Ishikawa (cell line): ENCODE data around the gene BRD3.

ENCODE experiments used
- CEBPB ChIP-seq: IDR thresholded peaks from 2 replicates; pipeline ENCODE4 v1.6.1; 2012
- CREB1 ChIP-seq: IDR thresholded peaks from 2 replicates; pipeline ENCODE4 v1.6.1; 2012; ENCODE audit warnings: low read depth
- EGR1 ChIP-seq: IDR thresholded peaks from 2 replicates; pipeline ENCODE4 v1.6.1; 2012
- EP300 ChIP-seq: IDR thresholded peaks from 2 replicates; pipeline ENCODE4 v1.6.1; 2012; ENCODE audit warnings: borderline replicate concordance
- FOXM1 ChIP-seq: IDR thresholded peaks from 2 replicates; pipeline ENCODE4 v1.6.1; 2012; ENCODE audit warnings: low read depth, borderline replicate concordance
- NFIC ChIP-seq: IDR thresholded peaks from 2 replicates; pipeline ENCODE4 v1.6.1; 2012
- RAD21 ChIP-seq: IDR thresholded peaks from 2 replicates; pipeline ENCODE4 v1.6.1; 2012; ENCODE audit warnings: low read depth
- REST ChIP-seq: IDR thresholded peaks from 2 replicates; pipeline ENCODE4 v1.6.1; 2012; ENCODE audit warnings: low read depth, mild to moderate bottlenecking
- TCF12 ChIP-seq: IDR thresholded peaks from 2 replicates; pipeline ENCODE4 v1.6.1; 2012; ENCODE audit warnings: low read depth
- TEAD4 ChIP-seq: IDR thresholded peaks from 2 replicates; pipeline ENCODE4 v1.6.1; 2012
- YY1 ChIP-seq: IDR thresholded peaks from 2 replicates; pipeline ENCODE4 v1.6.1; 2012; ENCODE audit warnings: low read depth
- ZBTB7A ChIP-seq: IDR thresholded peaks from 2 replicates; pipeline ENCODE4 v1.6.1; 2012; ENCODE audit warnings: low read depth
- TF ChIP-seq, protein P1 (sequence below): IDR thresholded peaks from 2 replicates; pipeline ENCODE4 v1.6.1; 2012
- TF ChIP-seq, protein P2 (sequence below): IDR thresholded peaks from 2 replicates; pipeline ENCODE4 v1.6.1; 2012

BRD3 gene

GRCh38 chr9:134073500-134073899 lies 5.7 kb upstream of the BRD3 start:
- TF ChIP-seq EGR1 (no peak), REST (no peak), TCF12 (no peak)
- TF ChIP-seq, protein P1, sequence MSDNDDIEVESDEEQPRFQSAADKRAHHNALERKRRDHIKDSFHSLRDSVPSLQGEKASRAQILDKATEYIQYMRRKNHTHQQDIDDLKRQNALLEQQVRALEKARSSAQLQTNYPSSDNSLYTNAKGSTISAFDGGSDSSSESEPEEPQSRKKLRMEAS: no peak

DNA sequence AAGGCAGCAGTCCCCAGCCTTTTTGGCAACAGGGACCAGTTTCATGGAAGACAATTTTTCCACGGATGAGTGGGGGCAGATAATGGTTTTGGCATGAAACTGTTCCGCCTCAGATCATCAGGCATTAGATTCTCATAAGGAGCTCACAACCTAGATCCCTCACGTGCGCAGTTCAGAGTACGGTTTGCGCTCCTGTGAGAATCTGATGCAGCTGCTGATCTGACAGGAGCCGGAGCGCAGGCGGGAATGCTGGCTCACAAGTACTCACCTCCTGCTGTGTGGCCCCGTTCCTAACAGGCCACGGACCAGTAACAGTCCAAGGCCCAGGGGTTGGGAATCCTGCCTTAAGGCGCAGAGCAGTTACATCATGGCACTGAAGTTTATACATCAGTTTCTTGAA lies 3.3 kb upstream of the BRD3 start:
- TF ChIP-seq EP300: no peak
- TF ChIP-seq, protein P1: no peak
- TF ChIP-seq, protein P2, sequence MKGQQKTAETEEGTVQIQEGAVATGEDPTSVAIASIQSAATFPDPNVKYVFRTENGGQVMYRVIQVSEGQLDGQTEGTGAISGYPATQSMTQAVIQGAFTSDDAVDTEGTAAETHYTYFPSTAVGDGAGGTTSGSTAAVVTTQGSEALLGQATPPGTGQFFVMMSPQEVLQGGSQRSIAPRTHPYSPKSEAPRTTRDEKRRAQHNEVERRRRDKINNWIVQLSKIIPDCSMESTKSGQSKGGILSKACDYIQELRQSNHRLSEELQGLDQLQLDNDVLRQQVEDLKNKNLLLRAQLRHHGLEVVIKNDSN: no peak
- TF ChIP-seq TEAD4: no peak
- TF ChIP-seq REST: no peak

GRCh38 chr9:134069480-134070399 lies 1.9 kb upstream of the BRD3 start:
- TF ChIP-seq CREB1: no peak

DNA sequence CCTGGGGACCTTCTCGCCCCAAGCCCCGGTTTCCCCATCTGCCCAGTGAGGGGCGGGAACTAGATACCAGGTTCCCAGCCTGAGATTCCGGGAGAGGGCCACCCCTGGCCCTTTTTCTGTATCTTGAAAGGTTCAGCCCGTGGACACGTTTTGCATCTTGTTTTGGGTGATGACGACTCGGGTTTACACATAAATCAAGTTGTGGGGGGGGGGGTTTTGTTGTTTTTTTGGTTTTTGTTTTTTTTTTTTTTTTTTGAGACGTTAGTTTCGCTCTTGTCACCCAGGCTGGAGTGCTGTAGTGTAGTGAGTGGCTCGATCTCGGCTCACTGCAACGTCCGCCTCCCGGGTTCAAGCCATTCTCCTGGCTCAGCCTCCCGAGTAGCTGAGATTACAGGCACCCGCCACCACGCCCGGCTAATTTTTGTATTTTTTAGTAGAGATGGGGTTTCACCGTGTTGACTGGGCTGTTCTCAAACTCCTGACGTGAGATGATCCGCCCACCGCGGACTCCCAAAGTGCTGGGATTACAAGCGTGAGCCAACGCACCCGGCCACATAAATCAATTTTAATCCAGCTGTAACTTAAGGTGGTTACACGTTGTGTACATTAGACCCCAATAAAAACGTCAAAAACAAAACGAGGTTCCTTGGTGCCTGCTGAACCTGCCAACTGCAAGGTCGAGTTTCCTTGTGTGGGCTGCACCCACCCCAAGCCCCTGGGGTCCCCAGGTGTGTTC lies 1.1 kb upstream of the BRD3 start:
- TF ChIP-seq TCF12: no peak
- no peak for TF ChIP-seq ZBTB7A
- no peak for TF ChIP-seq CEBPB
- TF ChIP-seq TEAD4: no peak
- TF ChIP-seq NFIC: no peak
- no peak for TF ChIP-seq RAD21
- TF ChIP-seq, protein P1: no peak
- no peak for TF ChIP-seq REST
- TF ChIP-seq EGR1: no peak
- no peak for TF ChIP-seq CREB1
- TF ChIP-seq, protein P2: no peak
- no peak for TF ChIP-seq EP300
- no peak for TF ChIP-seq YY1
- TF ChIP-seq FOXM1: no peak
